Thyroid gland (tissue), 4 donors: ENCODE results near the gene KRT1. TPM values are rescaled to one million over a fixed set of nuclear protein-coding genes. Genes with fewer than 3 reads are reported as not detected.

ENCODE experiments used
- DNase-seq, 2 donors: peaks; one replicate each; pipeline ENCODE4 v3.0.0-alpha.2; 2019
- H3K27ac ChIP-seq, 3 donors: fragments of 200-600 bp; sonication (generic); 1 replicate in 2 of 3; 2 replicates in 1 of 3; pipeline ENCODE4 v1.5.1; 2016 to 2019; ENCODE audit warnings: mild to moderate bottlenecking in 1 of 3, moderate library complexity in 1 of 3
- H3K27me3 ChIP-seq: fragments of 200-600 bp; sonication (generic); one replicate; pipeline ENCODE4 v1.5.1; 2019
- H3K36me3 ChIP-seq, 2 donors: fragments of 200-600 bp; sonication (generic); one replicate each; pipeline ENCODE4 v1.5.1; 2016 to 2019
- H3K4me1 ChIP-seq, 2 donors: fragments of 200-600 bp; sonication (generic); one replicate each; pipeline ENCODE4 v1.5.1; 2017 to 2019
- H3K4me3 ChIP-seq, 3 donors: fragments of 200-600 bp; sonication (generic); replicated peaks in 1 of 3; 1 replicate in 2 of 3; 2 replicates in 1 of 3; pipeline ENCODE4 v1.5.1; 2016; ENCODE audit warnings: mild to moderate bottlenecking in 1 of 3
- H3K9me3 ChIP-seq: fragments of 200-600 bp; sonication (generic); one replicate; pipeline ENCODE4 v1.5.1; 2017
- CTCF ChIP-seq, 6 experiments: fragments of 200-600 bp in 3 of 6; fragments of 450-650 bp in 3 of 6; sonication (generic) in 3 of 6; IDR thresholded peaks; one replicate each; pipeline ENCODE4 v1.5.1; 2016 to 2019; ENCODE audit warnings: antibody characterized with exemption in 6 of 6, mild to moderate bottlenecking in 2 of 6, inconsistent platforms in 1 of 6, moderate library complexity in 1 of 6
- POLR2A ChIP-seq, 2 donors: fragments of 450-650 bp; IDR thresholded peaks; one replicate each; pipeline ENCODE4 v1.6.1; 2017; ENCODE audit warnings: antibody characterized with exemption in 2 of 2, mild to moderate bottlenecking in 2 of 2, moderate library complexity in 1 of 2
- WGBS, 2 donors: methylation state at CpG; one replicate each; pipeline ENCODE4 v1.1.5; 2017; 5-methylcytosine and 5-hydroxymethylcytosine counted together
- intact Hi-C: fragments of 100-400 bp; cut with DNase I; formaldehyde crosslinking; loops from one replicate; pipeline ENCODE4 v1.15.1; 2023
- total RNA-seq, 4 donors: library from RNA; depleted of rRNA; stranded (reverse); fragments of >200 nt; gene quantifications; one replicate each; pipeline ENCODE4 v1.2.3, GENCODE V29; 2016

The KRT1 gene
- total RNA-seq, 4 donors from 2014 or later = 2.8 TPM; not detected in 3

- no peak overlapping the region for H3K27ac ChIP-seq
- H3K36me3 ChIP-seq = no peaks in the 10 kb centered on the region
- no peak for DNase-seq
- intact Hi-C loops = no loop called here
- no peaks in the 10 kb centered on the region for H3K4me1 ChIP-seq
- no peaks in the 10 kb centered on the region for H3K27me3 ChIP-seq
- WGBS, 2 donors = 77 to 82% methylated on average over 5 to 6 of the region's 6 CpGs
- no peaks in the 10 kb centered on the region for H3K9me3 ChIP-seq
- H3K4me3 ChIP-seq = no peak overlapping the region
- TF ChIP-seq POLR2A (IDR thresholded peaks at IDR 0.05) = no peak
- no peak for TF ChIP-seq CTCF (IDR thresholded peaks at IDR 0.05)
Observed at GRCh38 chr12:52685406-52685890, 5.2 kb upstream of the KRT1 start.

GRCh38 chr12:52684431-52684830 lies 4.2 kb upstream of the KRT1 start:
- Histone ChIP-seq H3K27ac (no peak overlapping the region), H3K4me3 (no peak overlapping the region), H3K27me3 (no peaks in the 10 kb centered on the region), H3K36me3 (no peaks in the 10 kb centered on the region), H3K4me1 (no peaks in the 10 kb centered on the region), H3K9me3 (no peaks in the 10 kb centered on the region)
- 60 to 93% methylated on average over 2 of the region's 2 CpGs for WGBS, 2 donors
- DNase-seq = no peak
- intact Hi-C loops = no loop called here
- TF ChIP-seq CTCF (IDR thresholded peaks at IDR 0.05) = no peak
- TF ChIP-seq POLR2A (IDR thresholded peaks at IDR 0.05) = no peak

- Histone ChIP-seq H3K27me3 (no peaks in the 10 kb centered on the region), H3K4me1 (no peaks in the 10 kb centered on the region), H3K36me3 (no peaks in the 10 kb centered on the region), H3K27ac (no peak overlapping the region), H3K9me3 (no peaks in the 10 kb centered on the region), H3K4me3 (no peak overlapping the region)
- intact Hi-C loops = no loop called here
- 81 to 88% methylated on average over 12 of the region's 12 CpGs for whole genome bisulfite sequencing, 2 donors
- TF ChIP-seq POLR2A (IDR thresholded peaks at IDR 0.05) (no peak), CTCF (IDR thresholded peaks at IDR 0.05) (no peak)
- DNase-seq = no peak
Observed at GRCh38 chr12:52683575-52684300, 3.5 kb upstream of the KRT1 start.

DNA sequence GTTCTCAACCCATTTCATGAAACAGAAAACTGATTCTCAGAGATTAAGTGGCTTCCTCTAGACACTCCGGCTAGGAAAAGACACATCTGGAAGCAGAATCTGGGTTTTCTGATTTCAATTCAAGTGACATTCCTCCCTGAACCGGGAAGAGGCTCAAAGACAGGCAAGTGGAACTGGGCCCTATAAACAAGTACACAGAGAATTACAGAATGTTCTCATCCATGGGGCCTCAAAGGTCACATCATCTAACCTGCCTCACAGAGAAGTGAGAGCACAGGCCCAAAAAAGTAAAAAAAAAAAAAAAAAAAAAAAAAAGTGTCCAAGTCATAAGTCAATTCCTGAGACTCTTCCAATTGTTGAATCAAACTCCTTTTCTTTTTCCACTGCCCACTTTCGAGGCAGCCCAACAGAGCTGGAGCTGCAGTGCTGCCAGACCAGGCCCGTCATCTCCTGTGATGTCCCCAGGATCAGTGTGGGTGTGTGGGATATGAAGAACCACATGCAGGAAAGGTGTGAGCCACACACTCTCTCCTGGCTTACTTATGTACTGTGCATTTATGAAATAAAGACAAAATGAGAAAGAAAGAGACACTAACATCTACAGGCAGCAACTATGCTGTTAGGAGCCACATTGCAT lies 2.8 kb upstream of the KRT1 start:
- WGBS, 2 donors = 77 to 91% methylated on average over 4 of the region's 4 CpGs
- intact Hi-C loops = no loop called here
- Histone ChIP-seq H3K36me3 (no peaks in the 10 kb centered on the region), H3K4me3 (no peak overlapping the region), H3K27ac (no peak overlapping the region), H3K4me1 (no peaks in the 10 kb centered on the region), H3K27me3 (no peaks in the 10 kb centered on the region), H3K9me3 (no peaks in the 10 kb centered on the region)
- no peak for DNase-seq
- no peak for TF ChIP-seq POLR2A (IDR thresholded peaks at IDR 0.05)
- TF ChIP-seq CTCF (IDR thresholded peaks at IDR 0.05) = no peak

- Histone ChIP-seq H3K27me3 (no peaks in the 10 kb centered on the region), H3K4me1 (no peaks in the 10 kb centered on the region), H3K4me3 (no peak overlapping the region), H3K27ac (no peak overlapping the region), H3K9me3 (no peaks in the 10 kb centered on the region), H3K36me3 (no peaks in the 10 kb centered on the region)
- intact Hi-C loops = no loop called here
- DNase-seq = no peak
- no peak for TF ChIP-seq CTCF (IDR thresholded peaks at IDR 0.05)
- no peak for TF ChIP-seq POLR2A (IDR thresholded peaks at IDR 0.05)
- 82 to 86% methylated on average over 2 of the region's 2 CpGs for whole genome bisulfite sequencing, 2 donors
Observed at GRCh38 chr12:52682381-52682660, 2.1 kb upstream of the KRT1 start.
